ENCODE measurements around the gene PPP1R14B.

Gene PPP1R14B

GRCh38 chr11:64288353-64288750, 41.6 kb upstream of the PPP1R14B start:
- no peak overlapping the region for H3K27ac ChIP-seq
- DNase-seq, result no peak
- no peak overlapping the region for H3K4me3 ChIP-seq
- peaks cover 4 to 51% of the 10 kb centered on the region in 2 donors for H3K27me3 ChIP-seq
- no peaks in the 10 kb centered on the region for H3K9me3 ChIP-seq
- intact Hi-C loops (cut with DNase I; ENCODE audit: low total_unique reads), result no loop called here
- peaks cover 0 to 44% (median 38%) of the 10 kb centered on the region in 4 donors for H3K4me1 ChIP-seq
- TF ChIP-seq CTCF (IDR thresholded peaks at IDR 0.05), result no peak
- H3K36me3 ChIP-seq, result peaks cover 0 to 5% (median 0%) of the 10 kb centered on the region in 3 donors

- H3K27ac ChIP-seq, result no peak overlapping the region
- peaks cover 0 to 47% (median 42%) of the 10 kb centered on the region in 4 donors for H3K4me1 ChIP-seq
- H3K4me3 ChIP-seq, result no peak overlapping the region
- intact Hi-C loops (cut with DNase I; ENCODE audit: low total_unique reads), result no loop called here
- no peak for DNase-seq
- no peak for TF ChIP-seq CTCF (IDR thresholded peaks at IDR 0.05)
- no peaks in the 10 kb centered on the region for H3K9me3 ChIP-seq
- peaks cover under 1 to 46% of the 10 kb centered on the region in 2 donors for H3K27me3 ChIP-seq
- peaks cover 0 to 5% (median 0%) of the 10 kb centered on the region in 3 donors for H3K36me3 ChIP-seq
Measured at GRCh38 chr11:64287676-64288352, 41.1 kb upstream of the PPP1R14B start.

- intact Hi-C loops (cut with DNase I; ENCODE audit: low total_unique reads), result no loop called here
- H3K4me1 ChIP-seq, result peaks cover 0 to 41% (median 35%) of the 10 kb centered on the region in 4 donors
- peak overlapping the region in 1 of 2 donors; percentile 90 for H3K4me3 ChIP-seq
- no peak for TF ChIP-seq CTCF (IDR thresholded peaks at IDR 0.05)
- H3K9me3 ChIP-seq, result no peaks in the 10 kb centered on the region
- no peak for DNase-seq
- H3K27ac ChIP-seq, result no peak overlapping the region
- H3K36me3 ChIP-seq, result peaks cover 0 to 12% (median 6%) of the 10 kb centered on the region in 3 donors
- peaks cover 0 to 36% of the 10 kb centered on the region in 2 donors for H3K27me3 ChIP-seq
Measured at GRCh38 chr11:64286801-64287159, 40.0 kb upstream of the PPP1R14B start.

- Histone ChIP-seq H3K4me3 (peak overlapping the region; percentile 82 to 90), H3K9me3 (no peaks in the 10 kb centered on the region), H3K27me3 (peaks cover 0 to 29% of the 10 kb centered on the region in 2 donors), H3K4me1 (peaks cover 0 to 35% (median 29%) of the 10 kb centered on the region in 4 donors), H3K27ac (peak overlapping the region; percentile 98), H3K36me3 (peaks cover 0 to 18% (median 9%) of the 10 kb centered on the region in 3 donors)
- no peak for TF ChIP-seq CTCF (IDR thresholded peaks at IDR 0.05)
- intact Hi-C loops (cut with DNase I; ENCODE audit: low total_unique reads), result no loop called here
- DNase-seq, result no peak
Measured at GRCh38 chr11:64285885-64286800, 39.4 kb upstream of the PPP1R14B start.

- intact Hi-C loops (cut with DNase I; ENCODE audit: low total_unique reads), result no loop called here
- DNase-seq, result peak; percentile 86 to 94
- Histone ChIP-seq H3K27ac (peak within 1 kb of the TSS; percentile 98), H3K27me3 (peaks cover 0 to 20% of the 10 kb centered on the region in 2 donors), H3K4me1 (peaks cover 0 to 32% (median 27%) of the 10 kb centered on the region in 4 donors), H3K9me3 (no peaks in the 10 kb centered on the region), H3K36me3 (peaks cover 4 to 26% (median 9%) of the 10 kb centered on the region in 3 donors), H3K4me3 (peak within 1 kb of the TSS; percentile 82 to 90)
- TF ChIP-seq CTCF (IDR thresholded peaks at IDR 0.05), result peak in 1 of 2 experiments; percentile 17
Measured at GRCh38 chr11:64284962-64285884, 38.5 kb upstream of the PPP1R14B start, which contains the start of gene GPR137. Gene GPR137, plus strand, starts transcription at chr11:64285848. Its CDS starts 677 bp downstream, at chr11:64286525.
